H9 (cell line): ENCODE data around the gene PTPN13. TPM values are rescaled to one million over a fixed set of nuclear protein-coding genes. Genes with fewer than 3 reads are reported as not detected.

ENCODE experiments used
- DNase-seq: peaks from one replicate; pipeline ENCODE4 v3.0.0-alpha.2; 2017
- H2AFZ ChIP-seq: one replicate; pipeline ENCODE4 v1.6.1; 2013; ENCODE audit warnings: mild to moderate bottlenecking, low read length, control low read depth, moderate library complexity
- H2AK5ac ChIP-seq: 2 replicates; pipeline ENCODE4 v1.6.1; 2013; ENCODE audit warnings: low read length, control low read depth, mixed read lengths; ENCODE audit not compliant: insufficient read length
- H2BK120ac ChIP-seq: one replicate; pipeline ENCODE4 v1.6.1; 2013; ENCODE audit warnings: low read depth, mild to moderate bottlenecking, low read length, control low read depth, inconsistent platforms; ENCODE audit not compliant: poor library complexity, severe bottlenecking
- H2BK12ac ChIP-seq: 2 replicates; pipeline ENCODE4 v1.6.1; 2013; ENCODE audit warnings: low read length, control low read depth, mixed read lengths, low read depth; ENCODE audit not compliant: insufficient read length
- H2BK15ac ChIP-seq: 2 replicates; pipeline ENCODE4 v1.6.1; 2013; ENCODE audit warnings: low read depth, low read length, control low read depth
- H2BK20ac ChIP-seq: one replicate; pipeline ENCODE4 v1.6.1; 2013; ENCODE audit warnings: low read depth, mild to moderate bottlenecking, low read length, control low read depth, inconsistent platforms; ENCODE audit not compliant: poor library complexity, severe bottlenecking
- H2BK5ac ChIP-seq: 2 replicates; pipeline ENCODE4 v1.6.1; 2013; ENCODE audit warnings: low read length, control low read depth, mixed read lengths; ENCODE audit not compliant: insufficient read length
- H3K14ac ChIP-seq: 2 replicates; pipeline ENCODE4 v1.6.1; 2013; ENCODE audit warnings: low read length, control low read depth; ENCODE audit not compliant: insufficient read depth
- H3K18ac ChIP-seq: 2 replicates; pipeline ENCODE4 v1.6.1; 2013; ENCODE audit warnings: low read depth, mild to moderate bottlenecking, mixed read lengths, low read length, control low read depth; ENCODE audit not compliant: insufficient read length
- H3K23ac ChIP-seq: 2 replicates; pipeline ENCODE4 v1.6.1; 2013; ENCODE audit warnings: low read length, control low read depth, mixed read lengths, low read depth; ENCODE audit not compliant: insufficient read length
- H3K23me2 ChIP-seq: 2 replicates; pipeline ENCODE4 v1.6.1; 2013; ENCODE audit warnings: low read depth, mild to moderate bottlenecking, mixed read lengths, low read length, control low read depth; ENCODE audit not compliant: insufficient read length, poor library complexity, severe bottlenecking
- H3K27ac ChIP-seq: 2 replicates; pipeline ENCODE4 v1.5.1; 2013; ENCODE audit warnings: low read length, control low read depth, mixed read lengths, low read depth; ENCODE audit not compliant: insufficient read length
- H3K27me3 ChIP-seq: 2 replicates; pipeline ENCODE4 v1.6.1; 2013; ENCODE audit warnings: low read length, control low read depth, inconsistent platforms; ENCODE audit not compliant: insufficient read depth
- H3K4ac ChIP-seq: 2 replicates; pipeline ENCODE4 v1.6.1; 2013; ENCODE audit warnings: low read depth, mild to moderate bottlenecking, control low read depth, inconsistent platforms, low read length, moderate library complexity
- H3K4me1 ChIP-seq: 2 replicates; pipeline ENCODE4 v1.6.1; 2013; ENCODE audit warnings: low read length, control low read depth, inconsistent platforms; ENCODE audit not compliant: insufficient read depth
- H3K4me2 ChIP-seq: 2 replicates; pipeline ENCODE4 v1.6.1; 2013; ENCODE audit warnings: low read length, control low read depth, mixed read lengths; ENCODE audit not compliant: insufficient read length, insufficient read depth
- H3K56ac ChIP-seq: 2 replicates; pipeline ENCODE4 v1.6.1; 2013; ENCODE audit warnings: low read depth, mild to moderate bottlenecking, mixed read lengths, low read length, control low read depth; ENCODE audit not compliant: insufficient read length
- H3K79me1 ChIP-seq: 2 replicates; pipeline ENCODE4 v1.6.1; 2013; ENCODE audit warnings: low read depth, mild to moderate bottlenecking, moderate library complexity, low read length, control low read depth, inconsistent platforms; ENCODE audit not compliant: insufficient read depth, poor library complexity, severe bottlenecking
- H3K79me2 ChIP-seq: 2 replicates; pipeline ENCODE4 v1.6.1; 2013; ENCODE audit warnings: low read length, control low read depth, inconsistent platforms; ENCODE audit not compliant: insufficient read depth
- H3K9ac ChIP-seq: 2 replicates; pipeline ENCODE4 v1.6.1; 2013; ENCODE audit warnings: low read length, control low read depth, mixed read lengths; ENCODE audit not compliant: insufficient read length; ENCODE audit errors: extremely low read depth
- H3K9me3 ChIP-seq: one replicate; pipeline ENCODE4 v1.6.1; 2013; ENCODE audit warnings: low read depth, low read length, inconsistent platforms; ENCODE audit not compliant: control insufficient read depth
- H3T11ph ChIP-seq: one replicate; pipeline ENCODE4 v1.6.1; 2013; ENCODE audit warnings: mild to moderate bottlenecking, low read length, control low read depth, inconsistent platforms
- H4K20me1 ChIP-seq: one replicate; pipeline ENCODE4 v1.6.1; 2013; ENCODE audit not compliant: control insufficient read depth, insufficient read length, insufficient read depth
- H4K5ac ChIP-seq: 2 replicates; pipeline ENCODE4 v1.6.1; 2013; ENCODE audit warnings: low read depth, mild to moderate bottlenecking, mixed read lengths, low read length, control low read depth; ENCODE audit not compliant: insufficient read length
- H4K8ac ChIP-seq: replicated peaks from 2 replicates; pipeline ENCODE4 v1.6.1; 2013; ENCODE audit warnings: low read length, control low read depth, mixed read lengths, low read depth; ENCODE audit not compliant: insufficient read length
- H4K91ac ChIP-seq: 2 replicates; pipeline ENCODE4 v1.6.1; 2013; ENCODE audit warnings: low read depth, mild to moderate bottlenecking, moderate library complexity, mixed read lengths, low read length, control low read depth; ENCODE audit not compliant: insufficient read length
- H3K27ac Mint-ChIP-seq, 3 experiments: 2 replicates in 2 of 3; 3 replicates in 1 of 3; pipeline ENCODE4 v1.8.0; 2020 to 2021; ENCODE audit warnings: mixed read lengths in 3 of 3, mild to moderate bottlenecking in 1 of 3, moderate library complexity in 1 of 3
- H3K27me3 Mint-ChIP-seq: 2 replicates; pipeline ENCODE4 v1.8.0; 2021; ENCODE audit warnings: low read depth, mild to moderate bottlenecking, moderate library complexity, mixed read lengths
- H3K36me3 Mint-ChIP-seq, 3 experiments: 2 replicates in 2 of 3; 3 replicates in 1 of 3; pipeline ENCODE4 v1.8.0; 2020 to 2021; ENCODE audit warnings: low read depth in 3 of 3, mixed read lengths in 3 of 3; ENCODE audit not compliant: insufficient read depth in 1 of 3
- H3K4me1 Mint-ChIP-seq, 2 experiments: 2 replicates each; pipeline ENCODE4 v1.8.0; 2020; ENCODE audit warnings: mixed read lengths in 2 of 2
- H3K4me3 Mint-ChIP-seq, 2 experiments: 2 replicates in 1 of 2; 3 replicates in 1 of 2; pipeline ENCODE4 v1.8.0; 2020 to 2021; ENCODE audit warnings: mild to moderate bottlenecking in 2 of 2, mixed read lengths in 2 of 2, moderate library complexity in 1 of 2
- H3K9me3 Mint-ChIP-seq, 2 experiments: 2 replicates in 1 of 2; 3 replicates in 1 of 2; pipeline ENCODE4 v1.8.0; 2020; ENCODE audit warnings: mild to moderate bottlenecking in 2 of 2, mixed read lengths in 2 of 2, moderate library complexity in 1 of 2
- CTCF ChIP-seq: fragments of 200-600 bp; sonication (generic); conservative IDR thresholded peaks from 3 replicates; pipeline ENCODE4 v1.8.0; 2021; ENCODE audit warnings: antibody characterized with exemption, mild to moderate bottlenecking
- WGBS: extraction: QIAGEN DNeasy Blood & Tissue Kit; methylation state at CpG from one replicate; pipeline ENCODE4 v1.1.7; 2013; ENCODE audit warnings: missing lambda C conversion rate, low lambda C conversion rate, mixed read lengths; ENCODE audit not compliant: insufficient read length; ENCODE audit errors: extremely low coverage; 5-methylcytosine and 5-hydroxymethylcytosine counted together
- total RNA-seq: library from RNA; stranded (reverse); gene quantifications from 2 replicates; pipeline ENCODE4 v1.2.1, GENCODE V29; 2021

PTPN13 gene
- total RNA-seq, 1 experiment from 2014 or later = 34.9 TPM

- no peak overlapping the region for H2BK20ac ChIP-seq
- H3K9ac ChIP-seq = no peak overlapping the region
- H3K23me2 ChIP-seq = no peaks in the 10 kb centered on the region
- no peaks in the 10 kb centered on the region for H3K27me3 ChIP-seq
- no peak for TF ChIP-seq CTCF
- no peak overlapping the region for H3K56ac ChIP-seq
- no CpG with 5 or more reads among the region's 1 CpG for WGBS
- H3K9me3 Mint-ChIP-seq = peaks cover 80 to 84% of the 10 kb centered on the region in 2 experiments
- no peak overlapping the region for H3K23ac ChIP-seq
- H3K27ac Mint-ChIP-seq = no peak overlapping the region
- H3K9me3 ChIP-seq = peaks cover 6% of the 10 kb centered on the region
- no peak overlapping the region for H3T11ph ChIP-seq
- no peak overlapping the region for H3K27ac ChIP-seq
- H4K5ac ChIP-seq = no peak overlapping the region
- peaks cover 78 to 96% (median 81%) of the 10 kb centered on the region in 3 experiments for H3K36me3 Mint-ChIP-seq
- H3K4me1 Mint-ChIP-seq = no peaks in the 10 kb centered on the region
- H2BK120ac ChIP-seq = no peak overlapping the region
- H3K79me1 ChIP-seq = no peaks in the 10 kb centered on the region
- H4K91ac ChIP-seq = no peak overlapping the region
- no peaks in the 10 kb centered on the region for H4K20me1 ChIP-seq
- no peak overlapping the region for H2BK15ac ChIP-seq
- H2AFZ ChIP-seq = no peak overlapping the region
- H3K4me3 Mint-ChIP-seq = no peak overlapping the region
- H2BK5ac ChIP-seq = no peak overlapping the region
- H3K79me2 ChIP-seq = no peaks in the 10 kb centered on the region
- H3K4ac ChIP-seq = no peak overlapping the region
- no peaks in the 10 kb centered on the region for H3K27me3 Mint-ChIP-seq
- DNase-seq = no peak
- H3K18ac ChIP-seq = no peak overlapping the region
- H2BK12ac ChIP-seq = no peak overlapping the region
- no peak overlapping the region for H3K14ac ChIP-seq
- no peak overlapping the region for H3K4me2 ChIP-seq
- H3K4me1 ChIP-seq = no peaks in the 10 kb centered on the region
- no peak overlapping the region for H4K8ac ChIP-seq
- no peak overlapping the region for H2AK5ac ChIP-seq
Observed at GRCh38 chr4:86652332-86652932, 58.3 kb downstream of the PTPN13 start.
